H9 (cell line): ENCODE results near the gene SF3B3. TPM values are rescaled to one million over a fixed set of nuclear protein-coding genes. Genes with fewer than 3 reads are reported as not detected.

Source experiments
- DNase-seq: peaks from one replicate; pipeline ENCODE4 v3.0.0-alpha.2; 2017
- H2AFZ ChIP-seq: one replicate; pipeline ENCODE4 v1.6.1; 2013; ENCODE audit warnings: mild to moderate bottlenecking, low read length, control low read depth, moderate library complexity
- H2AK5ac ChIP-seq: 2 replicates; pipeline ENCODE4 v1.6.1; 2013; ENCODE audit warnings: low read length, control low read depth, mixed read lengths; ENCODE audit not compliant: insufficient read length
- H2BK120ac ChIP-seq: one replicate; pipeline ENCODE4 v1.6.1; 2013; ENCODE audit warnings: low read depth, mild to moderate bottlenecking, low read length, control low read depth, inconsistent platforms; ENCODE audit not compliant: poor library complexity, severe bottlenecking
- H2BK12ac ChIP-seq: 2 replicates; pipeline ENCODE4 v1.6.1; 2013; ENCODE audit warnings: low read length, control low read depth, mixed read lengths, low read depth; ENCODE audit not compliant: insufficient read length
- H2BK15ac ChIP-seq: 2 replicates; pipeline ENCODE4 v1.6.1; 2013; ENCODE audit warnings: low read depth, low read length, control low read depth
- H2BK20ac ChIP-seq: one replicate; pipeline ENCODE4 v1.6.1; 2013; ENCODE audit warnings: low read depth, mild to moderate bottlenecking, low read length, control low read depth, inconsistent platforms; ENCODE audit not compliant: poor library complexity, severe bottlenecking
- H2BK5ac ChIP-seq: 2 replicates; pipeline ENCODE4 v1.6.1; 2013; ENCODE audit warnings: low read length, control low read depth, mixed read lengths; ENCODE audit not compliant: insufficient read length
- H3K14ac ChIP-seq: 2 replicates; pipeline ENCODE4 v1.6.1; 2013; ENCODE audit warnings: low read length, control low read depth; ENCODE audit not compliant: insufficient read depth
- H3K18ac ChIP-seq: 2 replicates; pipeline ENCODE4 v1.6.1; 2013; ENCODE audit warnings: low read depth, mild to moderate bottlenecking, mixed read lengths, low read length, control low read depth; ENCODE audit not compliant: insufficient read length
- H3K23ac ChIP-seq: 2 replicates; pipeline ENCODE4 v1.6.1; 2013; ENCODE audit warnings: low read length, control low read depth, mixed read lengths, low read depth; ENCODE audit not compliant: insufficient read length
- H3K23me2 ChIP-seq: 2 replicates; pipeline ENCODE4 v1.6.1; 2013; ENCODE audit warnings: low read depth, mild to moderate bottlenecking, mixed read lengths, low read length, control low read depth; ENCODE audit not compliant: insufficient read length, poor library complexity, severe bottlenecking
- H3K27ac ChIP-seq: 2 replicates; pipeline ENCODE4 v1.5.1; 2013; ENCODE audit warnings: low read length, control low read depth, mixed read lengths, low read depth; ENCODE audit not compliant: insufficient read length
- H3K27me3 ChIP-seq: 2 replicates; pipeline ENCODE4 v1.6.1; 2013; ENCODE audit warnings: low read length, control low read depth, inconsistent platforms; ENCODE audit not compliant: insufficient read depth
- H3K4ac ChIP-seq: 2 replicates; pipeline ENCODE4 v1.6.1; 2013; ENCODE audit warnings: low read depth, mild to moderate bottlenecking, control low read depth, inconsistent platforms, low read length, moderate library complexity
- H3K4me1 ChIP-seq: 2 replicates; pipeline ENCODE4 v1.6.1; 2013; ENCODE audit warnings: low read length, control low read depth, inconsistent platforms; ENCODE audit not compliant: insufficient read depth
- H3K4me2 ChIP-seq: 2 replicates; pipeline ENCODE4 v1.6.1; 2013; ENCODE audit warnings: low read length, control low read depth, mixed read lengths; ENCODE audit not compliant: insufficient read length, insufficient read depth
- H3K56ac ChIP-seq: 2 replicates; pipeline ENCODE4 v1.6.1; 2013; ENCODE audit warnings: low read depth, mild to moderate bottlenecking, mixed read lengths, low read length, control low read depth; ENCODE audit not compliant: insufficient read length
- H3K79me1 ChIP-seq: 2 replicates; pipeline ENCODE4 v1.6.1; 2013; ENCODE audit warnings: low read depth, mild to moderate bottlenecking, moderate library complexity, low read length, control low read depth, inconsistent platforms; ENCODE audit not compliant: insufficient read depth, poor library complexity, severe bottlenecking
- H3K79me2 ChIP-seq: 2 replicates; pipeline ENCODE4 v1.6.1; 2013; ENCODE audit warnings: low read length, control low read depth, inconsistent platforms; ENCODE audit not compliant: insufficient read depth
- H3K9ac ChIP-seq: 2 replicates; pipeline ENCODE4 v1.6.1; 2013; ENCODE audit warnings: low read length, control low read depth, mixed read lengths; ENCODE audit not compliant: insufficient read length; ENCODE audit errors: extremely low read depth
- H3K9me3 ChIP-seq: one replicate; pipeline ENCODE4 v1.6.1; 2013; ENCODE audit warnings: low read depth, low read length, inconsistent platforms; ENCODE audit not compliant: control insufficient read depth
- H3T11ph ChIP-seq: one replicate; pipeline ENCODE4 v1.6.1; 2013; ENCODE audit warnings: mild to moderate bottlenecking, low read length, control low read depth, inconsistent platforms
- H4K20me1 ChIP-seq: one replicate; pipeline ENCODE4 v1.6.1; 2013; ENCODE audit not compliant: control insufficient read depth, insufficient read length, insufficient read depth
- H4K5ac ChIP-seq: 2 replicates; pipeline ENCODE4 v1.6.1; 2013; ENCODE audit warnings: low read depth, mild to moderate bottlenecking, mixed read lengths, low read length, control low read depth; ENCODE audit not compliant: insufficient read length
- H4K8ac ChIP-seq: replicated peaks from 2 replicates; pipeline ENCODE4 v1.6.1; 2013; ENCODE audit warnings: low read length, control low read depth, mixed read lengths, low read depth; ENCODE audit not compliant: insufficient read length
- H4K91ac ChIP-seq: 2 replicates; pipeline ENCODE4 v1.6.1; 2013; ENCODE audit warnings: low read depth, mild to moderate bottlenecking, moderate library complexity, mixed read lengths, low read length, control low read depth; ENCODE audit not compliant: insufficient read length
- H3K27ac Mint-ChIP-seq, 3 experiments: 2 replicates in 2 of 3; 3 replicates in 1 of 3; pipeline ENCODE4 v1.8.0; 2020 to 2021; ENCODE audit warnings: mixed read lengths in 3 of 3, mild to moderate bottlenecking in 1 of 3, moderate library complexity in 1 of 3
- H3K27me3 Mint-ChIP-seq: 2 replicates; pipeline ENCODE4 v1.8.0; 2021; ENCODE audit warnings: low read depth, mild to moderate bottlenecking, moderate library complexity, mixed read lengths
- H3K36me3 Mint-ChIP-seq, 3 experiments: 2 replicates in 2 of 3; 3 replicates in 1 of 3; pipeline ENCODE4 v1.8.0; 2020 to 2021; ENCODE audit warnings: low read depth in 3 of 3, mixed read lengths in 3 of 3; ENCODE audit not compliant: insufficient read depth in 1 of 3
- H3K4me1 Mint-ChIP-seq, 2 experiments: 2 replicates each; pipeline ENCODE4 v1.8.0; 2020; ENCODE audit warnings: mixed read lengths in 2 of 2
- H3K4me3 Mint-ChIP-seq, 2 experiments: 2 replicates in 1 of 2; 3 replicates in 1 of 2; pipeline ENCODE4 v1.8.0; 2020 to 2021; ENCODE audit warnings: mild to moderate bottlenecking in 2 of 2, mixed read lengths in 2 of 2, moderate library complexity in 1 of 2
- H3K9me3 Mint-ChIP-seq, 2 experiments: 2 replicates in 1 of 2; 3 replicates in 1 of 2; pipeline ENCODE4 v1.8.0; 2020; ENCODE audit warnings: mild to moderate bottlenecking in 2 of 2, mixed read lengths in 2 of 2, moderate library complexity in 1 of 2
- CTCF ChIP-seq: fragments of 200-600 bp; sonication (generic); conservative IDR thresholded peaks from 3 replicates; pipeline ENCODE4 v1.8.0; 2021; ENCODE audit warnings: antibody characterized with exemption, mild to moderate bottlenecking
- WGBS: extraction: QIAGEN DNeasy Blood & Tissue Kit; methylation state at CpG from one replicate; pipeline ENCODE4 v1.1.7; 2013; ENCODE audit warnings: missing lambda C conversion rate, low lambda C conversion rate, mixed read lengths; ENCODE audit not compliant: insufficient read length; ENCODE audit errors: extremely low coverage; 5-methylcytosine and 5-hydroxymethylcytosine counted together
- total RNA-seq: library from RNA; stranded (reverse); gene quantifications from 2 replicates; pipeline ENCODE4 v1.2.1, GENCODE V29; 2021

SF3B3 gene
- total RNA-seq, 1 experiment from 2014 or later: 493 TPM

GRCh38 chr16:70611785-70612303 lies 88.2 kb downstream of the SF3B3 start:
- Histone ChIP-seq H3K27me3 (no peaks in the 10 kb centered on the region; the same call in 1 of the 2 replicates), H2AFZ (no peak overlapping the region), H3K27ac (no peak overlapping the region), H2BK15ac (no peak overlapping the region), H3K4ac (no peak overlapping the region), H3K4me2 (no peak overlapping the region), H2AK5ac (no peak overlapping the region), H4K5ac (no peak overlapping the region), H3K56ac (no peak overlapping the region), H3K23me2 (no peaks in the 10 kb centered on the region), H4K91ac (no peak overlapping the region), H4K20me1 (no peaks in the 10 kb centered on the region), H3K9ac (no peak overlapping the region), H3K4me1 (no peaks in the 10 kb centered on the region; the same call in 1 of the 2 replicates), H3K79me1 (no peaks in the 10 kb centered on the region), H2BK5ac (no peak overlapping the region), H3K9me3 (no peaks in the 10 kb centered on the region), H3K18ac (no peak overlapping the region), H3K23ac (no peak overlapping the region), H3K79me2 (no peaks in the 10 kb centered on the region), H2BK12ac (no peak overlapping the region), H3K14ac (no peak overlapping the region), H3T11ph (no peak overlapping the region), H2BK20ac (no peak overlapping the region), H4K8ac (no peak overlapping the region), H2BK120ac (no peak overlapping the region)
- no peak overlapping the region for H3K4me3 Mint-ChIP-seq
- H3K4me1 Mint-ChIP-seq: peaks cover 13 to 17% of the 10 kb centered on the region in 2 experiments
- no CpG with 5 or more reads among the region's 4 CpGs for WGBS
- peaks cover 14 to 32% (median 19%) of the 10 kb centered on the region in 3 experiments for H3K36me3 Mint-ChIP-seq
- TF ChIP-seq CTCF: no peak
- H3K27me3 Mint-ChIP-seq: peaks cover 4% of the 10 kb centered on the region
- H3K9me3 Mint-ChIP-seq: no peaks in the 10 kb centered on the region
- H3K27ac Mint-ChIP-seq: no peak overlapping the region
- no peak for DNase-seq
